ENCODE data around the gene RAP1GAP2.
"Not testable (repeated sequence)": the region's sequence is repeated elsewhere in the genome, so short reads cannot be mapped to it uniquely, and the experiment has no call there.

RAP1GAP2 gene

GRCh38 chr17:2889256-2889655 is 93.0 kb downstream of the RAP1GAP2 start:
- DNase-seq = no peak

GRCh38 chr17:2890778-2891177 is 94.5 kb downstream of the RAP1GAP2 start:
- not testable (repeated sequence) for DNase-seq

GRCh38 chr17:2892305-2892971 is 96.2 kb downstream of the RAP1GAP2 start:
- peak; percentile 24 for DNase-seq

- no peak for DNase-seq
Observed at GRCh38 chr17:2893422-2893914, 97.2 kb downstream of the RAP1GAP2 start.

- no peak for DNase-seq
Observed at GRCh38 chr17:2894782-2895181, 98.5 kb downstream of the RAP1GAP2 start.

- no peak for DNase-seq
Observed at GRCh38 chr17:2897605-2898004, 101.4 kb downstream of the RAP1GAP2 start.

- no peak for DNase-seq
Observed at GRCh38 chr17:2898255-2898926, 102.2 kb downstream of the RAP1GAP2 start.

GRCh38 chr17:2899906-2900305 is 103.7 kb downstream of the RAP1GAP2 start:
- no peak for DNase-seq

- DNase-seq = no peak
Observed at GRCh38 chr17:2900842-2901241, 104.6 kb downstream of the RAP1GAP2 start.

- DNase-seq = no peak
Observed at GRCh38 chr17:2901582-2901981, 105.3 kb downstream of the RAP1GAP2 start.

- no peak for DNase-seq
Observed at GRCh38 chr17:2902546-2902945, 106.3 kb downstream of the RAP1GAP2 start.

GRCh38 chr17:2903193-2903974 is 107.1 kb downstream of the RAP1GAP2 start:
- no peak for DNase-seq

- no peak for DNase-seq
Observed at GRCh38 chr17:2904135-2904534, 107.9 kb downstream of the RAP1GAP2 start.

- DNase-seq = no peak
Observed at GRCh38 chr17:2905269-2905668, 109.0 kb downstream of the RAP1GAP2 start.

GRCh38 chr17:2905696-2906501 is 109.7 kb downstream of the RAP1GAP2 start:
- DNase-seq = no peak

- peak; percentile 67 for DNase-seq
Observed at GRCh38 chr17:2906901-2907300, 110.7 kb downstream of the RAP1GAP2 start.

- DNase-seq = no peak
Observed at GRCh38 chr17:2909175-2909845, 113.1 kb downstream of the RAP1GAP2 start.

GRCh38 chr17:2909846-2910234 is 113.6 kb downstream of the RAP1GAP2 start:
- no peak for DNase-seq

- DNase-seq = no peak
Observed at GRCh38 chr17:2911035-2911754, 115.0 kb downstream of the RAP1GAP2 start.

- no peak for DNase-seq
Observed at GRCh38 chr17:2911755-2912111, 115.5 kb downstream of the RAP1GAP2 start.

- no peak for DNase-seq
Observed at GRCh38 chr17:2912754-2913153, 116.5 kb downstream of the RAP1GAP2 start.

GRCh38 chr17:2916461-2916860 is 120.2 kb downstream of the RAP1GAP2 start:
- no peak for DNase-seq
